ENCODE results near the gene SERTAD3.
"Not testable (repeated sequence)": the region's sequence is repeated elsewhere in the genome, so short reads cannot be mapped to it uniquely, and the experiment has no call there.

Gene SERTAD3

GRCh38 chr19:40411125-40411842 is 32.9 kb downstream of the SERTAD3 start:
- no peak for DNase-seq (ENCODE audit: low read depth in 3 of 3)

- DNase-seq (ENCODE audit: low read depth in 3 of 3), result no peak
Observed at GRCh38 chr19:40410030-40410389, 34.1 kb downstream of the SERTAD3 start.

GRCh38 chr19:40408598-40408925 is 35.6 kb downstream of the SERTAD3 start:
- DNase-seq (ENCODE audit: low read depth in 3 of 3), result not testable (repeated sequence)

GRCh38 chr19:40407714-40408597 is 36.2 kb downstream of the SERTAD3 start:
- DNase-seq (ENCODE audit: low read depth in 3 of 3), result no peak

GRCh38 chr19:40403262-40403984 is 40.7 kb downstream of the SERTAD3 start:
- peak; percentile 50 to 64 (median 61) for DNase-seq (ENCODE audit: low read depth in 3 of 3)

GRCh38 chr19:40400559-40400958 is 43.6 kb downstream of the SERTAD3 start:
- no peak for DNase-seq (ENCODE audit: low read depth in 3 of 3)

GRCh38 chr19:40398417-40399131 is 45.6 kb downstream of the SERTAD3 start:
- DNase-seq (ENCODE audit: low read depth in 3 of 3), result peak; percentile 27 to 62 (median 44)

GRCh38 chr19:40397568-40397906 is 46.6 kb downstream of the SERTAD3 start:
- no peak for DNase-seq (ENCODE audit: low read depth in 3 of 3)

- no peak for DNase-seq (ENCODE audit: low read depth in 3 of 3)
Observed at GRCh38 chr19:40396886-40397567, 47.1 kb downstream of the SERTAD3 start.

GRCh38 chr19:40395956-40396355 is 48.2 kb downstream of the SERTAD3 start:
- no peak for DNase-seq (ENCODE audit: low read depth in 3 of 3)

GRCh38 chr19:40394816-40395210 is 49.3 kb downstream of the SERTAD3 start:
- DNase-seq (ENCODE audit: low read depth in 3 of 3), result no peak

GRCh38 chr19:40393894-40394815 is 50.0 kb downstream of the SERTAD3 start:
- no peak for DNase-seq (ENCODE audit: low read depth in 3 of 3)

GRCh38 chr19:40392894-40393517 is 51.1 kb downstream of the SERTAD3 start:
- no peak for DNase-seq (ENCODE audit: low read depth in 3 of 3)

GRCh38 chr19:40392123-40392522 is 52.0 kb downstream of the SERTAD3 start:
- DNase-seq (ENCODE audit: low read depth in 3 of 3), result no peak
